ENCODE measurements around the gene NUDT11. TPM values are rescaled to one million over a fixed set of nuclear protein-coding genes. Genes with fewer than 3 reads are reported as not detected.

NUDT11 gene
- polyA plus RNA-seq, 1 donor from 2014 or later, result 118 TPM

GRCh38 chrX:51456814-51457213 lies 39.6 kb downstream of the NUDT11 start:
- H3K27me3 ChIP-seq (ENCODE audit: insufficient read depth, low read depth, low read length), result no peaks in the 10 kb centered on the region

DNA sequence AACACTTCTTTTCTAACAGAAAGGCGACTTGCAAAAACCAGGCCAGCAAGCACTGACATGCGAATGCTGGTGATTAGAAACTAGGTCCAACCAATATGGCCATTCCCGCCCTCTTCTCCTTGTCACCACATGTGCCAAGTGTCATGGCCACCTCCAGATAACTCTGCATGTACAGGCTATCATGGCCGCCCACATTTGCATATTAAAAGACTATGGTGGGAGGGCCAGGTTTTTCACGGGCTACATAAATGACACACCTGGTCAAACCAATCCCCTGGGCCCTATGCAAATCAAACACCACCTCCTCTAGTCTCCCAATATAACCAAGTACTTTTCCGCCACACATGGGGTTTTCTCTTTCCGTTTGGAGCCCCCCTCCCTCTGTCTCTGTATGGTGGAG lies 40.1 kb downstream of the NUDT11 start:
- Histone ChIP-seq H3F3A (ENCODE audit: insufficient read depth, low read length, poor library complexity, severe bottlenecking) (no peaks in the 10 kb centered on the region), H3K27me3 (ENCODE audit: insufficient read depth, low read depth, low read length) (no peaks in the 10 kb centered on the region), H3K79me2 (replicated peaks; ENCODE audit: insufficient read depth, low read length) (no peaks in the 10 kb centered on the region), H3K4me2 (ENCODE audit: low read length) (no peak overlapping the region), H3K9me2 (ENCODE audit: insufficient read depth, low read length) (no peaks in the 10 kb centered on the region), H3K27ac (ENCODE audit: low read length) (no peak overlapping the region), H3K9ac (ENCODE audit: low read length) (no peak overlapping the region), H3K4me3 (ENCODE audit: low read length) (no peak overlapping the region), H4K20me1 (ENCODE audit: insufficient read depth) (no peaks in the 10 kb centered on the region), H3K9me3 (ENCODE audit: low read length) (no peaks in the 10 kb centered on the region), H3K36me3 (ENCODE audit: insufficient read depth, low read length) (no peaks in the 10 kb centered on the region), H2AFZ (ENCODE audit: low read depth, low read length) (no peak overlapping the region)
- TF ChIP-seq, protein P1, sequence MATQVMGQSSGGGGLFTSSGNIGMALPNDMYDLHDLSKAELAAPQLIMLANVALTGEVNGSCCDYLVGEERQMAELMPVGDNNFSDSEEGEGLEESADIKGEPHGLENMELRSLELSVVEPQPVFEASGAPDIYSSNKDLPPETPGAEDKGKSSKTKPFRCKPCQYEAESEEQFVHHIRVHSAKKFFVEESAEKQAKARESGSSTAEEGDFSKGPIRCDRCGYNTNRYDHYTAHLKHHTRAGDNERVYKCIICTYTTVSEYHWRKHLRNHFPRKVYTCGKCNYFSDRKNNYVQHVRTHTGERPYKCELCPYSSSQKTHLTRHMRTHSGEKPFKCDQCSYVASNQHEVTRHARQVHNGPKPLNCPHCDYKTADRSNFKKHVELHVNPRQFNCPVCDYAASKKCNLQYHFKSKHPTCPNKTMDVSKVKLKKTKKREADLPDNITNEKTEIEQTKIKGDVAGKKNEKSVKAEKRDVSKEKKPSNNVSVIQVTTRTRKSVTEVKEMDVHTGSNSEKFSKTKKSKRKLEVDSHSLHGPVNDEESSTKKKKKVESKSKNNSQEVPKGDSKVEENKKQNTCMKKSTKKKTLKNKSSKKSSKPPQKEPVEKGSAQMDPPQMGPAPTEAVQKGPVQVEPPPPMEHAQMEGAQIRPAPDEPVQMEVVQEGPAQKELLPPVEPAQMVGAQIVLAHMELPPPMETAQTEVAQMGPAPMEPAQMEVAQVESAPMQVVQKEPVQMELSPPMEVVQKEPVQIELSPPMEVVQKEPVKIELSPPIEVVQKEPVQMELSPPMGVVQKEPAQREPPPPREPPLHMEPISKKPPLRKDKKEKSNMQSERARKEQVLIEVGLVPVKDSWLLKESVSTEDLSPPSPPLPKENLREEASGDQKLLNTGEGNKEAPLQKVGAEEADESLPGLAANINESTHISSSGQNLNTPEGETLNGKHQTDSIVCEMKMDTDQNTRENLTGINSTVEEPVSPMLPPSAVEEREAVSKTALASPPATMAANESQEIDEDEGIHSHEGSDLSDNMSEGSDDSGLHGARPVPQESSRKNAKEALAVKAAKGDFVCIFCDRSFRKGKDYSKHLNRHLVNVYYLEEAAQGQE (IDR thresholded peaks at IDR 0.05; ENCODE audit: borderline replicate concordance), result no peak
- TF ChIP-seq TAF1 (IDR thresholded peaks at IDR 0.05; ENCODE audit: low read depth) (no peak), SMC3 (conservative IDR thresholded peaks at IDR 0.05; ENCODE audit: poor library complexity) (no peak), EP300 (conservative IDR thresholded peaks at IDR 0.05; ENCODE audit: poor library complexity, severe bottlenecking) (no peak), EZH2 (IDR thresholded peaks at IDR 0.05; ENCODE audit: borderline replicate concordance, insufficient read depth, low read length, poor library complexity, severe bottlenecking) (no peak), MXI1 (conservative IDR thresholded peaks at IDR 0.05; ENCODE audit: poor library complexity, severe bottlenecking) (no peak), RAD21 (conservative IDR thresholded peaks at IDR 0.05) (no peak)

More at GRCh38 chrX:51456814-51457213, 39.6 kb downstream of the NUDT11 start:
- no peak overlapping the region for H3K4me2 ChIP-seq (ENCODE audit: low read length)
- H3K9me3 ChIP-seq (ENCODE audit: low read length), result no peaks in the 10 kb centered on the region
- H2AFZ ChIP-seq (ENCODE audit: low read depth, low read length), result no peak overlapping the region
- no peaks in the 10 kb centered on the region for H3K36me3 ChIP-seq (ENCODE audit: insufficient read depth, low read length)
- no peaks in the 10 kb centered on the region for H4K20me1 ChIP-seq (ENCODE audit: insufficient read depth)
- H3F3A ChIP-seq (ENCODE audit: insufficient read depth, low read length, poor library complexity, severe bottlenecking), result no peaks in the 10 kb centered on the region
- H3K9me2 ChIP-seq (ENCODE audit: insufficient read depth, low read length), result no peaks in the 10 kb centered on the region
- H3K9ac ChIP-seq (ENCODE audit: low read length), result no peak overlapping the region
- no peak overlapping the region for H3K27ac ChIP-seq (ENCODE audit: low read length)
- H3K4me3 ChIP-seq (ENCODE audit: low read length), result no peak overlapping the region
- TF ChIP-seq RAD21 (conservative IDR thresholded peaks at IDR 0.05) (peak; percentile 74), TAF1 (IDR thresholded peaks at IDR 0.05; ENCODE audit: low read depth) (no peak), SMC3 (conservative IDR thresholded peaks at IDR 0.05; ENCODE audit: poor library complexity) (peak; percentile 71)
- TF ChIP-seq, protein P1 (IDR thresholded peaks at IDR 0.05; ENCODE audit: borderline replicate concordance), result no peak
- TF ChIP-seq, protein P2, sequence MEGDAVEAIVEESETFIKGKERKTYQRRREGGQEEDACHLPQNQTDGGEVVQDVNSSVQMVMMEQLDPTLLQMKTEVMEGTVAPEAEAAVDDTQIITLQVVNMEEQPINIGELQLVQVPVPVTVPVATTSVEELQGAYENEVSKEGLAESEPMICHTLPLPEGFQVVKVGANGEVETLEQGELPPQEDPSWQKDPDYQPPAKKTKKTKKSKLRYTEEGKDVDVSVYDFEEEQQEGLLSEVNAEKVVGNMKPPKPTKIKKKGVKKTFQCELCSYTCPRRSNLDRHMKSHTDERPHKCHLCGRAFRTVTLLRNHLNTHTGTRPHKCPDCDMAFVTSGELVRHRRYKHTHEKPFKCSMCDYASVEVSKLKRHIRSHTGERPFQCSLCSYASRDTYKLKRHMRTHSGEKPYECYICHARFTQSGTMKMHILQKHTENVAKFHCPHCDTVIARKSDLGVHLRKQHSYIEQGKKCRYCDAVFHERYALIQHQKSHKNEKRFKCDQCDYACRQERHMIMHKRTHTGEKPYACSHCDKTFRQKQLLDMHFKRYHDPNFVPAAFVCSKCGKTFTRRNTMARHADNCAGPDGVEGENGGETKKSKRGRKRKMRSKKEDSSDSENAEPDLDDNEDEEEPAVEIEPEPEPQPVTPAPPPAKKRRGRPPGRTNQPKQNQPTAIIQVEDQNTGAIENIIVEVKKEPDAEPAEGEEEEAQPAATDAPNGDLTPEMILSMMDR (IDR thresholded peaks at IDR 0.05; ENCODE audit: poor library complexity, severe bottlenecking), result peak; percentile 68
- H3K79me2 ChIP-seq (replicated peaks; ENCODE audit: insufficient read depth, low read length), result no peaks in the 10 kb centered on the region

Measured in neural cell (in vitro differentiated cells).